ENCODE data around the gene TRIM68.

DNA sequence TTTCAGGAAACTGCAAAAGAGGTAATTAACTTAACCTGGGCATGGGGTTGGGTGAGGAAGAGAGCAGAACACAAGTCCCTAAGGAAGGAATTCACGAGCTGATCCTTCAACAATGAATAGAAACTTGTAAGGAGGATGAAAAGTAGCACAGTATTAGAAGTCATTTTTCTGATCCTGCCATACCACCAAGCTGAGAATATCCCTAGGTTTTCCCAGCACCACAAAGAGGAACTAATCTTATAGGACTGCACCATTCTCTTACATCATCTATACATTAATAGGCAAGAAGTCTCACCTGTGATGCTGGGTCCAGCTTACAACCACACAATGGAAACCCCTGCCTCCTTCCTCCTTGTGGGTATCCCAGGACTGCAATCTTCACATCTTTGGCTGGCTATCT lies 14.3 kb downstream of the TRIM68 start, which contains the start of gene OR52I1:
- no peak for TF ChIP-seq TAF1 (IDR thresholded peaks at IDR 0.05; ENCODE audit: low read depth, low read length)
- no peak for TF ChIP-seq POLR2A (IDR thresholded peaks at IDR 0.05; ENCODE audit: low read depth, low read length)
- TF ChIP-seq POLR2AphosphoS5 (IDR thresholded peaks at IDR 0.05; ENCODE audit: low read depth, low read length): no peak
- TF ChIP-seq SPI1 (IDR thresholded peaks at IDR 0.05; ENCODE audit: low read depth, low read length): no peak

Data from GM12891 (cell line).